Right atrium auricular region (tissue), 2 donors: ENCODE measurements around the gene PROSER3. TPM values are rescaled to one million over a fixed set of nuclear protein-coding genes. Genes with fewer than 3 reads are reported as not detected.
A peak's percentile ranks its signal among the peaks of the same experiment; 100 is the strongest.

Experiments used
- DNase-seq: peaks from one replicate; pipeline ENCODE4 v3.0.0-alpha.2; 2019; ENCODE audit warnings: low spot score
- H3K27ac ChIP-seq, 2 donors: fragments of 200-600 bp; sonication (generic); 1 replicate in 1 of 2; 2 replicates in 1 of 2; pipeline ENCODE4 v1.5.1; 2016 to 2019
- H3K27me3 ChIP-seq, 2 donors: fragments of 200-600 bp; sonication (generic); one replicate each; pipeline versions ENCODE4 v1.5.1 to v1.6.0; 2017 to 2019
- H3K36me3 ChIP-seq: fragments of 200-600 bp; sonication (generic); one replicate; pipeline ENCODE4 v1.5.1; 2016
- H3K4me1 ChIP-seq, 2 donors: fragments of 200-600 bp; sonication (generic); one replicate each; pipeline versions ENCODE4 v1.5.1 to v1.6.0; 2017 to 2019
- H3K4me3 ChIP-seq, 2 donors: fragments of 200-600 bp; sonication (generic); 1 replicate in 1 of 2; 2 replicates in 1 of 2; pipeline ENCODE4 v1.5.1; 2017 to 2019; ENCODE audit warnings: mild to moderate bottlenecking in 1 of 2, moderate library complexity in 1 of 2
- H3K9me3 ChIP-seq, 2 donors: fragments of 200-600 bp; sonication (generic); one replicate each; pipeline ENCODE4 v1.5.1; 2019
- CTCF ChIP-seq, 2 donors: fragments of 200-600 bp; sonication (generic); IDR thresholded peaks; one replicate each; pipeline ENCODE4 v1.5.1; 2019; ENCODE audit warnings: antibody characterized with exemption in 2 of 2
- total RNA-seq, 2 donors: library from RNA; depleted of rRNA; stranded (reverse); fragments of >200 nt; gene quantifications; one replicate each; pipeline ENCODE4 v1.1.0, GENCODE V29; 2016

The PROSER3 gene
- total RNA-seq, 2 donors from 2014 or later, result 7.2 TPM

GRCh38 chr19:35739275-35740107 lies 18.5 kb upstream of the PROSER3 start:
- no peak for TF ChIP-seq CTCF (IDR thresholded peaks at IDR 0.05)
- H3K27ac ChIP-seq, result peak overlapping the region in 1 of 2 donors; percentile 85
- H3K9me3 ChIP-seq, result no peaks in the 10 kb centered on the region
- no peak for DNase-seq
- H3K27me3 ChIP-seq, result no peaks in the 10 kb centered on the region
- peaks cover 33% of the 10 kb centered on the region for H3K36me3 ChIP-seq
- peaks cover 0 to 26% of the 10 kb centered on the region in 2 donors for H3K4me1 ChIP-seq
- peak overlapping the region; percentile 63 to 66 for H3K4me3 ChIP-seq

DNA sequence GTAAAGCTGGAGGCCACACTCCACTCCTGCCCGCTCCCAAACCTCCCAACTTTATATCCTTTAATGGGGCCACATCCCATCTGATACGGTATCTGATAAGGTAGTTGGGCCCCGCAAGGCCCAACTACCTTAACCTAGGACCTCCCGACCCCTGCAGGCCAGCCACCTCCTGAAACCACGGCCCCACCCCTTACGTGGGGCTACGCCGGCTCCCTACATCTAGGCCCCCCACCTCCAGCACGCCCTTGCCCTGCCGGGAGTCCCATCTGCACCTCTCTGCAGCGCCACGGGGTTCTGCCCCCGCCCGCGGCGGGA lies 17.9 kb upstream of the PROSER3 start:
- Histone ChIP-seq H3K9me3 (no peaks in the 10 kb centered on the region), H3K4me3 (peak overlapping the region; percentile 63 to 66), H3K27me3 (no peaks in the 10 kb centered on the region), H3K27ac (peak overlapping the region; percentile 63 to 85), H3K4me1 (peaks cover 0 to 28% of the 10 kb centered on the region in 2 donors), H3K36me3 (peaks cover 29% of the 10 kb centered on the region)
- no peak for DNase-seq
- no peak for TF ChIP-seq CTCF (IDR thresholded peaks at IDR 0.05)

DNA sequence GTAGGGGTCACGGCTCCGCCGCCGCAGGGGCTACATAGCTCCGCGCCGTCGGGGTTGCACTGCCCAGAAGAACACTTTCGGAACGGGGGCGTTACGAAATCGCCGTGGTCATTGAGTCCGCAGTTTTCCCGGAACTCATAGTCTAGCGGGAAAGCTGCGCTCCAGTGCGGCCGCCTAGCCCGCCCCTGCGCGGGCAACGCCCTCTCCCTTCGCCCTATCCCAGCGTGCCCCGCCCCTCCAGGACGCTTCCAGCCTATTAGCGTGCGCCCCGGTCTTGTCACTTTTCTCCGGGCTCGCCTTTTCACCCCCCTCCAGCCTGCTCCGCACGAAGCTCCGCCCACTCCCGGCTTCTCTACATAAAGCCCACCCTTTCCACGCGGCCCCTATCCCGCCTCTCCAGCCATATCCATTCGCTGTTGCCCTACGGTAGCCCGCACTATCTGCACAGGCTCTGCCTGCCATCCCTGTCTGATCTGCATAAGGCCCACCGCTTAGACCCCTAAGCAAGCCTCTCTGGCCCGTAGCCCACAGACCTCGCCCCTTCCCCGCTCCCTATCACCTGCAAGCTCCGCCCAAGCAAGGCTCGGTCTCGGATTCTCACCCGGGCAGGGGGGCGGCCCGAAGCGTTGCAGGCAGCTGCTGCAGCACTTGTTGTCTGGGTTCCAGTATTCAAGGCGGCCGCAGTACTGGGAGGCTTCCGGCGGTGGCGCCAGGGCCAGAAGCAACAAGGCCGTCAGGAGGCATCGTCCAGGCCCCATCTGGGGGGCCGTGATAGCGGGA lies 17.4 kb upstream of the PROSER3 start:
- peak in 1 of 2 donors; percentile 20 for TF ChIP-seq CTCF (IDR thresholded peaks at IDR 0.05)
- H3K4me1 ChIP-seq, result peaks cover 0 to 28% of the 10 kb centered on the region in 2 donors
- H3K36me3 ChIP-seq, result peaks cover 27% of the 10 kb centered on the region
- no peaks in the 10 kb centered on the region for H3K9me3 ChIP-seq
- H3K4me3 ChIP-seq, result peak overlapping the region; percentile 63 to 66
- peak overlapping the region; percentile 75 to 85 for H3K27ac ChIP-seq
- H3K27me3 ChIP-seq, result no peaks in the 10 kb centered on the region
- peak; percentile 98 for DNase-seq

DNA sequence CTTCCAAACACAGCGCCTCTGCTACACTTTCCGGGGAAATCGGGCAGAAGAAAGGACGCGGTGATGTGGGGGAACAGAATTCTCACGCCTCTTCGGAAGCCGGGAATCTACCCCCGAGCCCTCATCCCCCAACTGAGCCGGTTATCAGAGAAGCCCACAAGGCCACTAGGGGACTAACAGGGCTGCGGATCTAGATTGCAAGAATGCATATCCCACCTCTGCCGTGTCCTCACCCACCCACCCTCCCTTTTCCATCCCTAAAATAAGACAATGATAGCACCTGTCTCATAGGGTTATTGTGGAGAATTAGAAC lies 16.8 kb upstream of the PROSER3 start:
- H3K36me3 ChIP-seq, result peaks cover 27% of the 10 kb centered on the region

DNA sequence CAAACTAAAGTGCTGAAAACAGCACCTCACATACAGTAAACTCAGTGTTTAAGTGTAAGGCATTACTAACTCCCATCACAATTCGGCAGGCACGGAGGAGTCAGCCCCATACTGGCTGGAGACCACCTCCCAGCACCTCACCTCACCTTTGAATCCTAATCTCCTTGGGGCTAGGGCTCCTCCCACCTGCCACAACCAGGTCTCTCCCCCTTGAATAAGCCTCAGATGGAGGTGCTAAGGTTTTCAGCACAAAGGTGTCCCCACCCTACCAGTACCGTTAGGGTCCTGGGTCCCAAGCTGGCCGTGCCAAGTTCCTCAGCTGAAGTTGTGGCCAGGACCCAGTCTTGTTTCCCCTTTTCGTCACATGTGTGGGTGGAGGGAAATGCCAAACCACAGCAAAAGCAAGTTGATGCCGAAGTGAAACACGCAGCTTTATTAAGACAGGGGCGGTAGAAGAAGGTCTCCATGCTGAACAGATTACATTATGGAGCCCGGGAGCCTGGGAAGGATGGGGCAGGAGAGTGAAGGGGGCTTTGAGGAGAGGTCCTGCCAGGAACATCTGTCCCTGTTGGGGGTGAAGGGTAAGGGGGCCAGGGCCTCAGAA lies 15.8 kb upstream of the PROSER3 start, which contains the start of gene IGFLR1:
Gene IGFLR1 (minus strand): TSS at position 332 of the 604 bp plus-strand sequence. CDS start 1,272 bp downstream, outside the sequence.
- peak within 1 kb of the TSS; percentile 71 to 75 for H3K27ac ChIP-seq
- peaks cover 21% of the 10 kb centered on the region for H3K36me3 ChIP-seq
- no peaks in the 10 kb centered on the region for H3K27me3 ChIP-seq
- DNase-seq, result no peak
- no peaks in the 10 kb centered on the region for H3K9me3 ChIP-seq
- peaks cover 0 to 40% of the 10 kb centered on the region in 2 donors for H3K4me1 ChIP-seq
- peak within 1 kb of the TSS in 1 of 2 donors; percentile 66 for H3K4me3 ChIP-seq
- no peak for TF ChIP-seq CTCF (IDR thresholded peaks at IDR 0.05)

More for the DNA sequence above, 16.8 kb upstream of the PROSER3 start:
- Histone ChIP-seq H3K4me1 (peaks cover 0 to 33% of the 10 kb centered on the region in 2 donors), H3K4me3 (peak overlapping the region; percentile 63 to 66), H3K27me3 (no peaks in the 10 kb centered on the region), H3K27ac (peak overlapping the region; percentile 71 to 75), H3K9me3 (no peaks in the 10 kb centered on the region)
- DNase-seq, result no peak
- no peak for TF ChIP-seq CTCF (IDR thresholded peaks at IDR 0.05)
